ENCODE measurements around the gene HMX1. TPM values are rescaled to one million over a fixed set of nuclear protein-coding genes. Genes with fewer than 3 reads are reported as not detected.

HMX1 gene
- total RNA-seq, 1 donor from 2014 or later: not detected

- peaks cover 39% of the 10 kb centered on the region for H3K27me3 Mint-ChIP-seq (ENCODE audit: unreplicated experiment)
- H3K27ac Mint-ChIP-seq (ENCODE audit: unreplicated experiment): peak overlapping the region; percentile 30
- no peak for DNase-seq (ENCODE audit: low spot score)
- H3K36me3 Mint-ChIP-seq (ENCODE audit: low read depth, unreplicated experiment): no peaks in the 10 kb centered on the region
- no peak overlapping the region for H3K4me3 Mint-ChIP-seq (ENCODE audit: unreplicated experiment)
- TF ChIP-seq CTCF (IDR thresholded peaks at IDR 0.05; ENCODE audit: unreplicated experiment): no peak
- no peaks in the 10 kb centered on the region for H3K9me3 Mint-ChIP-seq (ENCODE audit: unreplicated experiment)
- H3K4me1 Mint-ChIP-seq (ENCODE audit: unreplicated experiment): peaks cover 7% of the 10 kb centered on the region
Measured at GRCh38 chr4:8860096-8860891, 11.3 kb downstream of the HMX1 start.

DNA sequence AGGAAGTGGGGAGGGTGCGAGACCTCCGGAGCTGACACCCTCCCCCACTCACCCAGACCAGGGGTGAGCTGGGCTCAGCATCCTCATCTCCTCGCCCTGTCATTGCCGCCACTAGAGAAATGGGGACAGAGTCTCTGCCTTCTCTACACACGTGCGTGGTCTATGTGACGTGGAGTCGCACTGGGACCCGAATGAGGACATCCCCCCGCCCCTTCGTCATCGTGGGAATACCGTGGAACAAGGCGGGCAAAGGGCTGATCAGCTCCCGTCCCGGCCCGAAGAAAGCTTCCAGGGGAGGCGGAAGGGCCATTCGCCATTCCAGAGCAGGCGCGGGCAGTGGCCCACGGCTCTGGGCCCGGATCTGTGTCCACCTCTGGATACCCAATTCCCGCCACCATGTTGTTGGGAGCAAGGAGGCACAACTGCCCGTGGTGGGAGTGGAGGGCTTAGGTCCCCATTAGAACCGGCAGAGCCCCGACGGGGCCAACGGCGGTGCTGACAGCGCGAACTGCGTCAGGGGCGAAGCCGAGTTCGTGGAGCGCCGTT lies 12.0 kb downstream of the HMX1 start:
- DNase-seq (ENCODE audit: low spot score): no peak
- Mint-ChIP-seq H3K27ac (ENCODE audit: unreplicated experiment) (no peak overlapping the region), H3K4me1 (ENCODE audit: unreplicated experiment) (peaks cover 7% of the 10 kb centered on the region), H3K36me3 (ENCODE audit: low read depth, unreplicated experiment) (no peaks in the 10 kb centered on the region), H3K4me3 (ENCODE audit: unreplicated experiment) (no peak overlapping the region), H3K9me3 (ENCODE audit: unreplicated experiment) (no peaks in the 10 kb centered on the region), H3K27me3 (ENCODE audit: unreplicated experiment) (peaks cover 39% of the 10 kb centered on the region)
- no peak for TF ChIP-seq CTCF (IDR thresholded peaks at IDR 0.05; ENCODE audit: unreplicated experiment)

DNA sequence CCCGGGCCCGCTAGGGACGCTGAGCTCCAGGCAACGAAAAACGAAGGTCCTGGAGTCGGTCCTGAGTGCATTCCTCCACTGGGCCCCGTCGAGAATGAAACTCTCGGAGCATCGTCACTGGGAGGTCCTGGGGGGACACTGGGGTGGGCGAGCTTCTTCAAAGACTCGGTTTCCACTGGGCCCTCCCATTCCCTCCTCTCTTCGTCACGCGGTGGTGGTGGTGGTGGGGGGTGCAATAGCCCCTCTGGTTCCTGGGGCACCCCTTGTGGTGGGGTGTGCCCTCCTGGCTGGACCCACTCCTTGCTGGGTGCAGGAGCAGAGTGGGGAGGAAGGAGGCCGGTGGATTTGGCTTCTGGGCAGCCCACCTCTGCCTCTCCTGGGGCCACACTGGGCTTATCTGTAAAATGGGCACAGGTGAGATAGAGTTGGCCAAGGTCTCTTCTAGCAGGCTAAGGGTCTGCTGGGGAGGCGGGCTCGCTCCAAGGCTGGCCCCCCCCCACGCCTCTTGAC lies 12.9 kb downstream of the HMX1 start:
- Mint-ChIP-seq H3K27me3 (ENCODE audit: unreplicated experiment) (peaks cover 34% of the 10 kb centered on the region), H3K36me3 (ENCODE audit: low read depth, unreplicated experiment) (no peaks in the 10 kb centered on the region), H3K4me3 (ENCODE audit: unreplicated experiment) (no peak overlapping the region), H3K4me1 (ENCODE audit: unreplicated experiment) (peaks cover 7% of the 10 kb centered on the region), H3K9me3 (ENCODE audit: unreplicated experiment) (no peaks in the 10 kb centered on the region), H3K27ac (ENCODE audit: unreplicated experiment) (no peak overlapping the region)
- no peak for DNase-seq (ENCODE audit: low spot score)
- TF ChIP-seq CTCF (IDR thresholded peaks at IDR 0.05; ENCODE audit: unreplicated experiment): no peak

- Mint-ChIP-seq H3K27me3 (ENCODE audit: unreplicated experiment) (peaks cover 34% of the 10 kb centered on the region), H3K27ac (ENCODE audit: unreplicated experiment) (no peak overlapping the region), H3K36me3 (ENCODE audit: low read depth, unreplicated experiment) (no peaks in the 10 kb centered on the region), H3K4me3 (ENCODE audit: unreplicated experiment) (no peak overlapping the region), H3K9me3 (ENCODE audit: unreplicated experiment) (no peaks in the 10 kb centered on the region), H3K4me1 (ENCODE audit: unreplicated experiment) (peaks cover 7% of the 10 kb centered on the region)
- DNase-seq (ENCODE audit: low spot score): no peak
- TF ChIP-seq CTCF (IDR thresholded peaks at IDR 0.05; ENCODE audit: unreplicated experiment): no peak
Measured at GRCh38 chr4:8857766-8858700, 13.6 kb downstream of the HMX1 start.

Measured in endothelial cell (in vitro differentiated cells).